ENCODE measurements around the gene ENC1.

- TF ChIP-seq POLR2A (IDR thresholded peaks at IDR 0.05; ENCODE audit: low read length) (no peak), GATA1 (IDR thresholded peaks at IDR 0.05; ENCODE audit: low read depth, low read length) (no peak)
Measured at GRCh38 chr5:74669821-74670220, 29.3 kb upstream of the ENC1 start.
